Measurements from ENCODE around the gene CIRBP. TPM values are rescaled to one million over a fixed set of nuclear protein-coding genes. Genes with fewer than 3 reads are reported as not detected.

Gene CIRBP
- total and polyA plus RNA-seq, 9 of the 15 experiments (the other 6 are each of a cell fraction or from before 2014, with no cell fraction given) = 20.5 to 327 (median 176) TPM

DNA sequence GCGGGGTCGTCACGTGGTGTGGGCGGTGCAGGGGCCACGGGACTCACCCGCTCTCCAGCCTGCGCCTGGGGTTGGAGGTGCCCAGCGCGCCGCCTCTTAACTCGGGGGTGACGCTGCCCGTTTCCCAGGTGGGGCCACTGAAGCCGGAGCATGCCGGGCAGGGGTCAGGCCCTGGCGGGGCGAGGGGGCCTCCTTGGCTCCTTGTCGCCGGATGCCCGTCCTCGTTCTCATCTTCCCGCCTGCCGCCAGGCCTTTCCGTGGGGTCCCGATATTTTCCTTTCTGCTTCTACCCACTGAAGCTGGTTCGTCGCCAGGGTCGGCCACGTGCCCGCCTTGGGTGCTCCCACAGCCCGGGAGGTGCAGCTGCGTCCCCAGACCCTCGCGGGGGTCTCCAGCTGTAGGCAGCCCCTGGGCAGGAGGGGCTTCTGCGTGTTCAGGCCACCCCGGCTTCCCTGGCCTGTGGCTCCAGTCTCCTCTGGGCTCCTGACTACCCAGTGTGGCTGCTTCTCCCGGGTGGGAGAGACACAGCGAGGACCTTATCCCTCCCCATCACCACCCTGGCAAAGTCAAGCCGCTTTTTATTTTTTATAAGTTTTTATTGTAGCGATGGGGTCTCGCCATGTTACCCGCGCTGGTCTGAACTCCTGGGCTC lies 7.0 kb downstream of the CIRBP start (continued):
- TF ChIP-seq, protein P1, sequence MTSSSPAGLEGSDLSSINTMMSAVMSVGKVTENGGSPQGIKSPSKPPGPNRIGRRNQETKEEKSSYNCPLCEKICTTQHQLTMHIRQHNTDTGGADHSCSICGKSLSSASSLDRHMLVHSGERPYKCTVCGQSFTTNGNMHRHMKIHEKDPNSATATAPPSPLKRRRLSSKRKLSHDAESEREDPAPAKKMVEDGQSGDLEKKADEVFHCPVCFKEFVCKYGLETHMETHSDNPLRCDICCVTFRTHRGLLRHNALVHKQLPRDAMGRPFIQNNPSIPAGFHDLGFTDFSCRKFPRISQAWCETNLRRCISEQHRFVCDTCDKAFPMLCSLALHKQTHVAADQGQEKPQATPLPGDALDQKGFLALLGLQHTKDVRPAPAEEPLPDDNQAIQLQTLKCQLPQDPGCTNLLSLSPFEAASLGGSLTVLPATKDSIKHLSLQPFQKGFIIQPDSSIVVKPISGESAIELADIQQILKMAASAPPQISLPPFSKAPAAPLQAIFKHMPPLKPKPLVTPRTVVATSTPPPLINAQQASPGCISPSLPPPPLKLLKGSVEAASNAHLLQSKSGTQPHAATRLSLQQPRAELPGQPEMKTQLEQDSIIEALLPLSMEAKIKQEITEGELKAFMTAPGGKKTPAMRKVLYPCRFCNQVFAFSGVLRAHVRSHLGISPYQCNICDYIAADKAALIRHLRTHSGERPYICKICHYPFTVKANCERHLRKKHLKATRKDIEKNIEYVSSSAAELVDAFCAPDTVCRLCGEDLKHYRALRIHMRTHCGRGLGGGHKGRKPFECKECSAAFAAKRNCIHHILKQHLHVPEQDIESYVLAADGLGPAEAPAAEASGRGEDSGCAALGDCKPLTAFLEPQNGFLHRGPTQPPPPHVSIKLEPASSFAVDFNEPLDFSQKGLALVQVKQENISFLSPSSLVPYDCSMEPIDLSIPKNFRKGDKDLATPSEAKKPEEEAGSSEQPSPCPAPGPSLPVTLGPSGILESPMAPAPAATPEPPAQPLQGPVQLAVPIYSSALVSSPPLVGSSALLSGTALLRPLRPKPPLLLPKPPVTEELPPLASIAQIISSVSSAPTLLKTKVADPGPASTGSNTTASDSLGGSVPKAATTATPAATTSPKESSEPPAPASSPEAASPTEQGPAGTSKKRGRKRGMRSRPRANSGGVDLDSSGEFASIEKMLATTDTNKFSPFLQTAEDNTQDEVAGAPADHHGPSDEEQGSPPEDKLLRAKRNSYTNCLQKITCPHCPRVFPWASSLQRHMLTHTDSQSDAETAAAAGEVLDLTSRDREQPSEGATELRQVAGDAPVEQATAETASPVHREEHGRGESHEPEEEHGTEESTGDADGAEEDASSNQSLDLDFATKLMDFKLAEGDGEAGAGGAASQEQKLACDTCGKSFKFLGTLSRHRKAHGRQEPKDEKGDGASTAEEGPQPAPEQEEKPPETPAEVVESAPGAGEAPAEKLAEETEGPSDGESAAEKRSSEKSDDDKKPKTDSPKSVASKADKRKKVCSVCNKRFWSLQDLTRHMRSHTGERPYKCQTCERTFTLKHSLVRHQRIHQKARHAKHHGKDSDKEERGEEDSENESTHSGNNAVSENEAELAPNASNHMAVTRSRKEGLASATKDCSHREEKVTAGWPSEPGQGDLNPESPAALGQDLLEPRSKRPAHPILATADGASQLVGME (CRISPR knock-in tag; IDR thresholded peaks at IDR 0.05) = no peak
- TF ChIP-seq CHD4 (IDR thresholded peaks at IDR 0.05; ENCODE audit: insufficient read depth, insufficient replicate concordance, low read depth, low read length, poor library complexity, severe bottlenecking) = no peak
- TF ChIP-seq CBFB (CRISPR knock-in tag; IDR thresholded peaks at IDR 0.05) = peak; percentile 28; the same call in 1 of the 2 replicates
- no peak for TF ChIP-seq KLF1 (tag; IDR thresholded peaks at IDR 0.05)
- TF ChIP-seq NFE2 (IDR thresholded peaks at IDR 0.05; ENCODE audit: low read depth) = 0 out of 2 replicates have a peak, but pooled peaks have one; percentile 2
- TF ChIP-seq, protein P2, sequence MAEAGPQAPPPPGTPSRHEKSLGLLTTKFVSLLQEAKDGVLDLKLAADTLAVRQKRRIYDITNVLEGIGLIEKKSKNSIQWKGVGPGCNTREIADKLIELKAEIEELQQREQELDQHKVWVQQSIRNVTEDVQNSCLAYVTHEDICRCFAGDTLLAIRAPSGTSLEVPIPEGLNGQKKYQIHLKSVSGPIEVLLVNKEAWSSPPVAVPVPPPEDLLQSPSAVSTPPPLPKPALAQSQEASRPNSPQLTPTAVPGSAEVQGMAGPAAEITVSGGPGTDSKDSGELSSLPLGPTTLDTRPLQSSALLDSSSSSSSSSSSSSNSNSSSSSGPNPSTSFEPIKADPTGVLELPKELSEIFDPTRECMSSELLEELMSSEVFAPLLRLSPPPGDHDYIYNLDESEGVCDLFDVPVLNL (CRISPR knock-in tag; IDR thresholded peaks at IDR 0.05; ENCODE audit: low read depth) = 0 out of 2 replicates have a peak, but pooled peaks have one; percentile 5
- TF ChIP-seq RCOR1 (IDR thresholded peaks at IDR 0.05; ENCODE audit: borderline replicate concordance in 1 of 2, low read depth in 2 of 2, low read length in 2 of 2) = no peak
- no peak for TF ChIP-seq KLF10 (CRISPR knock-in tag; IDR thresholded peaks at IDR 0.05)
- TF ChIP-seq SP1 (CRISPR knock-in tag; IDR thresholded peaks at IDR 0.05) = peak; percentile 34; the same call in 1 of the 2 replicates
- no peak for TF ChIP-seq ZNF668 (CRISPR knock-in tag; IDR thresholded peaks at IDR 0.05)
- TF ChIP-seq TEAD2 (tag; IDR thresholded peaks at IDR 0.05) = no peak
- TF ChIP-seq TRIM24 (IDR thresholded peaks at IDR 0.05) = no peak
- TF ChIP-seq TOE1 (IDR thresholded peaks at IDR 0.05; ENCODE audit: borderline replicate concordance) = no peak; the same call in 1 of the 2 replicates
- TF ChIP-seq TOE1 (CRISPR knock-in tag; IDR thresholded peaks at IDR 0.05; ENCODE audit: borderline replicate concordance, low read depth) = no peak
- no peak for TF ChIP-seq TBL1XR1 (IDR thresholded peaks at IDR 0.05; ENCODE audit: low read length in 2 of 2)
- no peak for TF ChIP-seq ETV6 (IDR thresholded peaks at IDR 0.05; ENCODE audit: borderline replicate concordance in 1 of 2, low read depth in 2 of 2, low read length in 1 of 2)
- no peak for TF ChIP-seq ETV6 (CRISPR knock-in tag; IDR thresholded peaks at IDR 0.05; ENCODE audit: borderline replicate concordance)
- peak; percentile 14; the same call in 1 of the 2 replicates for TF ChIP-seq ZNF175 (CRISPR knock-in tag; IDR thresholded peaks at IDR 0.05; ENCODE audit: low read depth)
- no peak for TF ChIP-seq USF2 (CRISPR knock-in tag; IDR thresholded peaks at IDR 0.05)
- TF ChIP-seq ZNF24 (IDR thresholded peaks at IDR 0.05) = no peak
- no peak for TF ChIP-seq TAF9B (IDR thresholded peaks at IDR 0.05; ENCODE audit: partially characterized antibody)

All from K562 (cell line).